Measurements from ENCODE around the gene MIX23. TPM values are rescaled to one million over a fixed set of nuclear protein-coding genes. Genes with fewer than 3 reads are reported as not detected.

Gene MIX23
- total RNA-seq, 1 donor from 2014 or later = 44.9 TPM

DNA sequence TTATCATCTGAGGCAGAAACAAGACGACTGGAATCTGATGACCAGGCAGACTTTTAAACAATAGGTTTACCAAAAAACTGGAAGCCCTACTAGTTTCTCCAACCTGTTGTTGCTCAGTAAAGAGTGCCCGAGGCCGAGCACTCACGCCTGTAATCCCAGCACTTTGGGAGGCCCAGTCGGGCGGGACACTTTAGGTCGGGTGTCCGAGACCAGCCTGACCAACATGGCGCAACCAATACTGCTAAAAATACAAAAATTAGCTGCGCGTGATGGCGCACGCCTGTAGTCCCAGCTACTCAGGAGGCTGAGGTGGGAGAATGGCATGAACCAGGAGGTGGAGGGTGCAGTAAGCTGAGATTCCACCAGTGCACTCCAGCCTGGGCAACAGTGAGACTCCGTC lies 33.9 kb upstream of the MIX23 start:
- DNase-seq (ENCODE audit: extremely low spot score, unreplicated experiment) = no peak
- peak overlapping the region; percentile 99 for H3K27ac Mint-ChIP-seq
- TF ChIP-seq, protein P1, sequence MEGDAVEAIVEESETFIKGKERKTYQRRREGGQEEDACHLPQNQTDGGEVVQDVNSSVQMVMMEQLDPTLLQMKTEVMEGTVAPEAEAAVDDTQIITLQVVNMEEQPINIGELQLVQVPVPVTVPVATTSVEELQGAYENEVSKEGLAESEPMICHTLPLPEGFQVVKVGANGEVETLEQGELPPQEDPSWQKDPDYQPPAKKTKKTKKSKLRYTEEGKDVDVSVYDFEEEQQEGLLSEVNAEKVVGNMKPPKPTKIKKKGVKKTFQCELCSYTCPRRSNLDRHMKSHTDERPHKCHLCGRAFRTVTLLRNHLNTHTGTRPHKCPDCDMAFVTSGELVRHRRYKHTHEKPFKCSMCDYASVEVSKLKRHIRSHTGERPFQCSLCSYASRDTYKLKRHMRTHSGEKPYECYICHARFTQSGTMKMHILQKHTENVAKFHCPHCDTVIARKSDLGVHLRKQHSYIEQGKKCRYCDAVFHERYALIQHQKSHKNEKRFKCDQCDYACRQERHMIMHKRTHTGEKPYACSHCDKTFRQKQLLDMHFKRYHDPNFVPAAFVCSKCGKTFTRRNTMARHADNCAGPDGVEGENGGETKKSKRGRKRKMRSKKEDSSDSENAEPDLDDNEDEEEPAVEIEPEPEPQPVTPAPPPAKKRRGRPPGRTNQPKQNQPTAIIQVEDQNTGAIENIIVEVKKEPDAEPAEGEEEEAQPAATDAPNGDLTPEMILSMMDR (conservative IDR thresholded peaks at IDR 0.05) = no peak
- peaks cover 14% of the 10 kb centered on the region for H3K36me3 Mint-ChIP-seq
- peaks cover 25% of the 10 kb centered on the region for H3K4me1 Mint-ChIP-seq (ENCODE audit: unreplicated experiment)
- H3K9me3 Mint-ChIP-seq = no peaks in the 10 kb centered on the region
- peaks cover 3% of the 10 kb centered on the region for H3K27me3 Mint-ChIP-seq
- H3K4me3 Mint-ChIP-seq = peak overlapping the region; percentile 99

DNA sequence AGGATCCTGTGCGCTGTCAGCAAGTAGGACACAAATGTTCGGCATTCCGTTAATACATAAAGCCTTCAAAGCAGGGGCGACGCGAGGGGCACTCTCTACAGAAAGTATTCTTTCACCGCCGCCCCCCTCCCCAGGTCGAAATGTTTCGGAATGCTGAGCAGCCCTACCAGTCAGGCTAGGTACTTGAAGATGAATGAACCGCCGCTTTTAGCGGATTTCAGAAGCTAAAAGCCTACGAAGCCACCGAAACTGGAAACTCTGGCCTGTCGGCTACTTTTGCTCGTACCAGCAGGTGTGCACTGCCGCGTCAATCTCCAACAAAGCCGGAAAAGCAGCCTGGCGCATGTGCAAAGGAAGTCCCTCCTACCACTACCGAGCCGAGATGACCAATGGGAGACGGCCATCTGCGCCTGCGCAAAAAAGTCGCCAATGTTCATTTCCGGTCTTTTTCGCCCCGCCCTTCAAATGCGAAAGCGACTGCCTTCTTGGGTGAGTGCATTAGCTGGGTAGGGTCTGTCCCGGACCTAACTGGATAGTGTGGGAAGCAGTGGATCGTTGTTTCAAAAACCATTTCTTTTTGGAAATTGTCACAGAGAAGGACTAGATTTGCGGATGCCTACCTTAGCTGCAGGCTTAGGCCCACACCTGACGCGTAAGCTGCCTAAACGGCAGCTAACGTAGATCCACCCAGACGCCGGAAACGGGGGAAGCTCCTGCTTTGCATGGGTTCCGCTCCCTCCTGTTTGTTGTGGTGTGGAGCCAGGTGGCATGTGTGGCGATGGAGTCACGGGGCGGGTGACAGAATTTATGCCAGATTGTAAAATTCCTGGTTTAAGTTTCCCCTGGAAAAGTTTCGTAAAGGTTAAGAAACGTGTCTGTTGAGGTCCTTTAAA lies 33.0 kb upstream of the MIX23 start, which contains the start of gene WDR5B:
TSS of gene WDR5B (minus strand) at position 301 of the 893 bp plus-strand sequence. CDS start 534 bp downstream, outside the sequence.
- DNase-seq (ENCODE audit: extremely low spot score, unreplicated experiment) = peak; percentile 98
- TF ChIP-seq, protein P1 (conservative IDR thresholded peaks at IDR 0.05) = peak; percentile 41
- peaks cover 3% of the 10 kb centered on the region for H3K27me3 Mint-ChIP-seq
- peak within 1 kb of the TSS; percentile 99 for H3K27ac Mint-ChIP-seq
- peaks cover 25% of the 10 kb centered on the region for H3K4me1 Mint-ChIP-seq (ENCODE audit: unreplicated experiment)
- H3K36me3 Mint-ChIP-seq = peaks cover 11% of the 10 kb centered on the region
- no peaks in the 10 kb centered on the region for H3K9me3 Mint-ChIP-seq
- H3K4me3 Mint-ChIP-seq = peak within 1 kb of the TSS; percentile 99

DNA sequence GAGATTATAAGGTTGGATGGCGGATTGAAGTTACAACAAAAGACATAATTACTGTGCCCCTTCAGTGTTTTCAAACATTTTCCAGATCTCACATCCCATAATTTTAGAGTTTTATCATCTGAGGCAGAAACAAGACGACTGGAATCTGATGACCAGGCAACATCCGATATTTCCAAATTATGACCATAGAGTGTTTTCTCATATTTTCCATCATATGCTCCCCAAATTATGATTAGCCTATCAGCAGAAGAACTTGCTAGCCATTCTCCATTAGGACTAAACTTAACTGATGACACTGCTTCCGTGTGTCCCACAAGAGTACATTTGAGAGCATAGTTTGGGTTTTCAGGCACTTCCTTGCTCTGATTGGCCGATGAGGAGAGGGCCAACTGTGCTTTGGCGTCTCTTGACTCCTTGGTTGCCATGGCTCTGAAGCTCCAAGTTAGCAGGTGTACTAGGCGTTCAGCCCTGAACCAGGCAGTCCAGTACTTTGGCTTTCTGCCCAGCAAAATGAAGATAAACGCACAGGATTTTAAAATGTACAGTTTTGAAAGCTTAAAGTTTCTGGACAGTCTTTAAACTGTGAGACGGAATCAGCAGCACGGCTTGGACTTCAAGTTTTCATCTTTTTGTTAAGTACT lies 32.2 kb upstream of the MIX23 start:
- H3K4me3 Mint-ChIP-seq = peak overlapping the region; percentile 99
- H3K4me1 Mint-ChIP-seq (ENCODE audit: unreplicated experiment) = peaks cover 25% of the 10 kb centered on the region
- TF ChIP-seq, protein P1 (conservative IDR thresholded peaks at IDR 0.05) = no peak
- peaks cover 3% of the 10 kb centered on the region for H3K27me3 Mint-ChIP-seq
- H3K9me3 Mint-ChIP-seq = no peaks in the 10 kb centered on the region
- DNase-seq (ENCODE audit: extremely low spot score, unreplicated experiment) = no peak
- H3K36me3 Mint-ChIP-seq = peaks cover 12% of the 10 kb centered on the region
- peak overlapping the region; percentile 99 for H3K27ac Mint-ChIP-seq

DNA sequence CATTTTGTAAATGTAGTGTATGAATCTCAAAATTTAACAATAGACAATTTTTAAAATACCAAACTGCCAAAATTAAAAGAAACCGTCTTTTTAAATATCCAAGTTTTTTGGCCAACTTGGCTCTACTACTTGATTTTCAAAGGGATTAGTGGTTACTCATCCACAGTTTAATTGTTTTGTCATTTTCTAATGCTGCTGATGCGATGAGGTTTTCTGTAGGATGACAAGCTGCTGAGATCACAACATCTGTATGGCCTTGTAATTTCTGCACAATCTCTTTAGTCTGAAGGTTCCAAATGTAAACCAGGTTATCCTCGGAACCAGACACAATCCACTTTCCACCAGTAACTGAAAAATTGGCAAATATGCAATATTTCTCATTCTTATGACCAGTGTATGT lies 31.4 kb upstream of the MIX23 start:
- Mint-ChIP-seq H3K4me1 (ENCODE audit: unreplicated experiment) (peaks cover 25% of the 10 kb centered on the region), H3K27me3 (peaks cover 3% of the 10 kb centered on the region)

DNA sequence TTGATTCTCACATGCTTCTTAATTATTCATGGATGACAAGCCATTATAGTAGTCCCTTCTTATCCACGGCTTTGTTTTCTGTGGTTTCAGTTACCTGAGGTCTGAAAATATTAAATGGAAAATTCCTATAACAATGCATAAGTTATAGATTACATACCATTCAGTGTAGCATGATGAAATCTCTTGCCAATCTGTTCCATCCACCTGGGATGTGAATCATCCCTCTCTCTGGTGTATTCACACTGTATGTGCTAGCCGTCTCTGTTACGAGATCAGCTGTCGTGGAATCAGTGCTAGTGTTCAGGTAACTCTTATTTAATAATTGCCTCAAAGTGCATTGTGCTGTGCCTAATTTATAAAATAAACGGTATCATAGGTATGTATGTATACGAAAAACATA lies 27.6 kb upstream of the MIX23 start:
- Mint-ChIP-seq H3K36me3 (peaks cover 9% of the 10 kb centered on the region), H3K27ac (no peak overlapping the region), H3K4me1 (ENCODE audit: unreplicated experiment) (peaks cover 15% of the 10 kb centered on the region), H3K4me3 (no peak overlapping the region), H3K27me3 (no peaks in the 10 kb centered on the region), H3K9me3 (no peaks in the 10 kb centered on the region)
- TF ChIP-seq, protein P1 (conservative IDR thresholded peaks at IDR 0.05) = no peak
- no peak for DNase-seq (ENCODE audit: extremely low spot score, unreplicated experiment)

More for the DNA sequence above, 31.4 kb upstream of the MIX23 start:
- H3K9me3 Mint-ChIP-seq = no peaks in the 10 kb centered on the region
- TF ChIP-seq, protein P1 (conservative IDR thresholded peaks at IDR 0.05) = no peak
- H3K27ac Mint-ChIP-seq = peak overlapping the region; percentile 99
- peaks cover 10% of the 10 kb centered on the region for H3K36me3 Mint-ChIP-seq
- peak overlapping the region; percentile 99 for H3K4me3 Mint-ChIP-seq
- DNase-seq (ENCODE audit: extremely low spot score, unreplicated experiment) = no peak
